NCI-H774 (cell line): ENCODE results near the gene AAMP.

Source experiments
- DNase-seq: peaks from one replicate; lab custom pipeline; 2025; lab: John Stamatoyannopoulos, UW

The AAMP gene

DNA sequence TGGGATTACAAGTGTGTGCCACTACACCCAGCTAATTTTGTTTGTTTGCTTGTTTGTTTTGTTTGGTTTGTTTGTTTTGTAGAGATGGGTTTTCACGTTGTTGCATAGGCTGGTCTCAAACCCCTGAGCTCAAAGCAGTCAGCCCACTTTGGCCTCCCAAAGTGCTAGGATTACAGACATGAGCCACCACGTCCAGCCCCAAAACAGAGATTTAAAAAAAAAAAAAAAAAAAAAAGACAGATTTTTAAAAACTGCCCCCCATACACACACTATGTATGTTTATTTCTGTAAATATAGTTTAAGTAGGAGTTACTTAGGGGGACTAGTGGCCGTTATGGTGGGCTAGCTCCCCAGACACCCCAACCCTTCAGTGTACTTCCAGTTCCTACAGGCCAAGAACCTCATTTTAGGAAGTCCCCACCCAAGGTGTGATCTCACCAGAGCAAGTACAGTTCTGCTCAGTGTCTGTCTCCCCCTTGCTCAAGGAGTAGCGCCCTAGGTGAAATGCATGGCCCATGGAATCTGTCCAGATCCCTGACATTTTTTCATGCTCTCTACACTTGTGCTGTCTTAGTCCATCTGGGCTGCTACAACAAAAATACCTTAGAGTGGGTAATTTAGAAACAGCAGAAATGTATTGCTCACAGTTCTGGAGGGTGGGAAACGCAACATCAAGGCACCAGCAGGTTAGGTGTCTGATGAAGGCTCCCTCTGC, 23.9 kb upstream of the AAMP start:
- DNase-seq: no peak

DNA sequence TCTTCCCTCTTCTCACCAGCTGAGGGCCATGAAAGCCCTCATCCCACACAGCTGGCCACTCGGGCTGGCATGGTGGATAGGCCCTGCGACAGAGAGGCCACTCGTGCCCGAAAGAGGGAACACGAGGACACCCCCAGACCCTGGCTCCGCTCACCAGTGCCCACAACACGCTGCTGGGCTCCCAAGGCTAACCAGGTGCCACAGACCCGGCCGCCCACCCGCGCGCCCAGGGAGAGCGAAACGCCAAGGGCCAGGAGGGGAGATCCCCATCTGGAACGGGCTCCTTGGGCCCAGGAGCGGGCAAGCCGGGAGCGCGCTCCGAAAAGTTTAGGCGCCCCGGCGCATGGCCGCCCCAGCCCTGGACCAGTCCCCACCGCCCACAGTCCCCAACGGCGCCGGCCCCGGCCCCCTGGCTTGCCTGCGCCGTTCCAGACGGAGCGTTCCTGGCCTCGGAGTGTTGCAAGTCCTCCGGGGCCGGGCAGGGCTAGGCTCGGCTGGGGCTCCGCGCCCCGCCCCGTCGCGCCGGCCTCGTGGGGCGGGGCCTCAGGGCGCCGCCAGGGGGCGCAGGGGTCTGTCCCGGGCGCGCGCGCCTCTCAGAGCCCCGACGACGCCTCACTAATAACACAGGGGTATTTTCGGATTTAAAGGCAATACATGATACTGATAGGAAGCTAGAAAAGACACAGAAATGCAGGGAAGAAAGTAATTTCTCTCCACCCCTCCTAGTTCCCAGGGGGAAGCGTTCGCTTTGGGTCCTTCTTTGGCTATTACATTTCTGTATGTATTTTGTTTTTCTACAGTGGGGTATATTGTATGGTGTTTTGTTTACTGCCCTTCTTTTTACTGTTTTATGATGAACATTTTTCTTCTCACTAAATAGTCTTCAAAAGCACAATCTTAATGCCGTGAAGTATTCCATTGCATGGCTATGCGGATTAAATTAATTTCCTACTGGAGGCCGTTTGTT, 22.4 kb upstream of the AAMP start, which contains the start of gene TMBIM1:
TMBIM1 (minus strand) TSS at position 456 of the 967 bp plus-strand sequence. CDS start 10,362 bp downstream, outside the sequence.
- DNase-seq: peak; percentile 22

DNA sequence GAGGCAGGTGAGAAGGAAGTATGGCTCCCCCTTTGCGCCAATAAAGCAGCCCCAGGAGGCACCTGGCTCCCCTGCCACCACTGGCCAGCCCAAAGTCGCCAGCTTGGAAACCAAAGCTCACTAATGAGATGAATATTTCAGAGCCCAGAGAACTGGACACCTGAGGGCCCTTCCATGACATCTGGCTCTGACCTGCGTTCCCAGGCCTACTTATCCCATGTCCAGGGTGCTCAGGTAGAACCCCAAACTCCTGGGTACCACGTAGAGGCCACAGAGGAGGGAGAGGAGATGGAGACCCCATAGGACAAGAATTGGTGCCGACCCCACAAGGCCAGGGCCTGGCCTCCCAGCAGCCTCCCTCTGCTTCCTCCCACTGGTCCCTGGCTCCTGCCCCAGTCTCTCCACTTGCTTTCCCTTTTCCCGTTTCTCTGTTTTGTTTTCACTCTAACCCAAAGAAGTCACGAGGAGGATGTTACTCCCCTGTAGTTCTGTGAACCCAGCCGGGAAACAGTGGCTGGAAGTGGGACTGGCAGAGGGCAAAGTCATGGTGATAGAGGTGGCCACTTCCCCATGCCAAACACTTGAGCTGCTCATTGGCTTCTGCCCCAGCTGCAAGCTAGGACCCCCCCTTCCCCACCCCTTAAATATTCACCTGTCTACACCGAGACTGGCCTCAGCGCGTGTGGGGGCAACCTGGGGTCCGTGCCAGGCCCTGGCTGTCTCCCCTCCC, 21.5 kb upstream of the AAMP start:
- no peak for DNase-seq

DNA sequence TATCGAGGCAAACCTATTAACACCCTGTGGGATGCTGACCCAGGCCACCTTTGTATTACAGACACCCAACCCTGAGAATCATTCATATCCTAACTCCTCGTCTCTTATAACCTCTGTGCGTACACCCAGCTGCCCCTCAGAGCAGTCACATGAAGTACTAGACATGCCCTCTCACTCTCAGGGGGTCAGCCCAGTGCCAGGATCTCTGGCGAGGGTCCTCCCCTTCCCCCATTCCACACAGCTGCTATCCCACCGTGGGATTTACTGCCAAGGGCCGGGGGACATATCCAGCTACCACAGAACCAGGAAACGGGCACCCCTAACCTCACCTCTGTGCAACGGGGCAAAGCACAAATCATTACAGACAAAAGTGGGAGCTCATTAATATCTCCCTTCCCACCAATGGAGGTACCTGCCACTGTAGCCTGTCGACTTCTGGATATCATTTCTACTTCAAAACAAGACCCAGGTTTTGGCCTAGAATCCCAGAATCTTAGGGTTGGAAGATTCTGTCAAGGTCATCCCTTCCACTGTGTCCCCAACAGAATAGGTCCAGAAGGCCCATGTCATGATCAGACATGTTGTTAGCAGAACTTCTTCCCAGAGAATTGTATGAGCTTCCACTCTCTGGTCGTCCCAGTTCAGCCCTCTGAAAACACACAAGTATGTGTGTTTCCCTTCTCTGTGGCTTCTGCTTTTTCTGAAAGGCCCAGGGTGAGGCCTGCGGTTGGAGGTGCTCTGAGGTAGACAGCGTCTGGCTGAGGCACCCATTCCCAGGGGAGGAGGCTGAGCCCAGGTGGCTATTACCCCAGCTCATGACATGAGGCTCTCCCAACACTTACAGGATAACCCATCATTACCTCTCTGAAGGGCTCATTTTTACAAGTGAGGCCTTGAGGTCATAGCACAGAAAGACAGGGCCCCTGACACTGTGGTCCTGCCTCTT, 20.7 kb upstream of the AAMP start:
- DNase-seq: no peak

DNA sequence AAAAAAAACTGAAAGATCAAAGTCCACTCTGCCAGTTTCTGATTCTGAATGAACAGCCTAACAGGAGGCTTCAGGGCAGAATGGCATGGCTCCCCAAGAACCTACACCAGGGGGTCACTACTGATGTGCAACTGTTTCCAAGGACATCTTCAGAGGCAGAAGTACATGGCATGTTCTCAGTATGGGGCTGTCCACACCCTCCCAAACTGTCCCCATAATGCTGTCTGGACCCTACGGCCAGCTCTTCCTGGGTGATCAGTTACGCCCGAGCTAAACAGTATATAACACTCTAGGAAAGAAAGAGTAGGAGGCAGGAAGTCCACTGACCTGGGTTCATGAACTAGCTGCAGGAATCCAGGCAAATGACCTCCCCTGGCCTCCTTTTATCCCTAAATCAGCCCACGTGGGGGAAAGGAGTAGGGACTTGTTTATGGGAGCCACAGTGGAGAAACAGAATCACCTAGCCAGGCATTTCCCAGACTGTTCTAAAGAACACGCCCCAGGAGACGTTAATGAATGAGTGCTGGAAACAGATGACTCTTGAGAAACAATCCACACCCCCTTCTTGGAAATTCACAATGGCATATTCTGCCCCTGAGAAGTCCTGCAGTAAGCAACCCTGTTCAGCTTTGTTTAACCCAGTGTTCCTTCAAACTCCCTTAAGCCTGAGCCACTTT, 19.8 kb upstream of the AAMP start:
- no peak for DNase-seq

DNA sequence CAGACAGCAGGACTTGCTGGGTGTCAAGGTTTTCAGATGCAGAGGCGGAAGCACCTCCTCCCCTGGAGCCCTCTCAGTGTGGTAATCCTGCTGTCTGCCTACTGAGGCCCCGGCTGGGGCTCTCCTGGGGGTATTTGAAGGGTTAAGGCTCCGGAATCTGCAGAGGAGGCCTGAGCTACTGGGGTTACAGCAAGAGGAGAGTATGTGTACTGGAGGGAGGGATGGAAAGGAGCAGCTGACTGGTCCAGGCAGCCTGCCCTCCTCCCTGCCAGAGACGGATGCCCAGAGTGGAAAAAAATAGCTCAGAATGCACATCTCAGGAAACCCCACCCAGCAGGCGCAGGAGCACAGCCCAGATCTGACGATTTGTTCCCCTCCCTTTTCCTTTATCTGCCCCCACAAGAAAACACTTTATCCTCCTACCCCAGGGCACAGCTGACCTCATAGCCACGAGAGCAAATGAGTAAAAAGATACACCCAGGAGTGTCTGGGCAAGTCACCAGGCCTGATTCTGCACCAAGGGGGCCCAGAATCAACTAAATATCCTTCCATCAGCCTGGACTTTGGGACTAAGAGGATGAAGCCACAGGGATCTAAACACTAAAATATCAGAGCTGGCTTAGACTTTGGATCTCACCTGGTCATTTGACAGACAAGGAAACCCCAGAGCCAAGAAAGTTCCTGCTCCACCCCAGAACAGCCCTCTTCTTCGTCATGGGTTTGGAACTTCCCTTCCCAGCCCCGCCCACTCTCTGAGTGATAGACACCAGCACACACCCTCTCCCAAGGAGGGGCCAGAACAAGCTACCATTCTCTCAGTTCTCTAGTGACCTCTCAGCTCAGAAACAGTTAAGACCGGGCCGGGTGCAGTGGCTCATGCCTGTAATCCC, 16.9 kb upstream of the AAMP start:
- DNase-seq: no peak

DNA sequence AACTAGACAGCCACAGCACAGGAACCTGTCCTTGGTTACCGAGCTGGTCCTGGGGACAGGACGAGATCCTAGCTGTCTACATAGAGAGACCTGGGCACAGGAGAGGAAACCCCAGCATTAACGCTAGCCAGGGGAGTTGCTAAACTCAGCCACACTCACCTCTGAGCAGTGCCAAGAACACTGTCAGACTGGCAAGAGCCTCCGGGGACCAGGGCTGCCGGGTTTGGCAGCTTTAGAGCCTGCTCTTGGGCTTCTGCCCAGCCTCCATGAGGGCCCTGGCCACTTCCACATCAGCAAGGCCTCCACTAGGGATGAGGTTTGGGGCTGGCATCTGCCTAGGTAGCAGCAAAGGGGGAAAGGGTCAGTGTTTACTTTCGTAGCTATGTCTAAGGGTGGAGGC, 15.7 kb upstream of the AAMP start:
- no peak for DNase-seq

DNA sequence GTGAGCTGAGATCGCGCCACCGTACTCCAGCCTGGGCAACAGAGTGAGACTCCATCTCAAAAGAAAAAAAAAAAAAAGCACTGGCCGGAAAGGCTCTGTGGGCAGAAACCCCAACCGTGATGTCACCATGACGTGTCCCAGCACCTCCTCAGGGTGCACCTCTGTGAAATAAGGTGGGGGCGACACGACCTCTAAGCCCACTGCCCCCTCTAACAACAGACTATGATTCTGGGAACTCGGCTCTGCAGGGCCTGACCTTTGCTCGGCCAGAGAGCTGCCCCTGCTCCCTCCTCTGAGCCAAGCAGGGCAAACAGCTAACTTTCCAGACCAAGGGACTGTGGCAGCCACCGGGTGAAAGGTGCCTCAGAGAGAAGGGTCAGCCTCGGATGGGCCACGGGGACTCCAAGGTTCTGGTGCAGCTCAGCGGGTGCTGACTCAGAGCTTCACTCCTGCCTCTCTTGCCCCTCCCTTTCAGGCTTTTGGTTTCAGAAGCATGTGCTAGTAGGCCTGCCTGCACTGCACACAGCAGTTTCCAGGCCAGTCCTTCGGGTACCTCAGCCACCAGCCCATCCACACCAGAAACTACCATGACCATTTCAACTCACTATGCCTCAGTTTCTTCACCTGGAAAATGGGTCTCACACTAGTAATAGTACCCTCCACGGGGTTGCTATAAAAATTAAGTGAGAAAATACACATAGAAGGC, 14.3 kb upstream of the AAMP start:
- DNase-seq: no peak

DNA sequence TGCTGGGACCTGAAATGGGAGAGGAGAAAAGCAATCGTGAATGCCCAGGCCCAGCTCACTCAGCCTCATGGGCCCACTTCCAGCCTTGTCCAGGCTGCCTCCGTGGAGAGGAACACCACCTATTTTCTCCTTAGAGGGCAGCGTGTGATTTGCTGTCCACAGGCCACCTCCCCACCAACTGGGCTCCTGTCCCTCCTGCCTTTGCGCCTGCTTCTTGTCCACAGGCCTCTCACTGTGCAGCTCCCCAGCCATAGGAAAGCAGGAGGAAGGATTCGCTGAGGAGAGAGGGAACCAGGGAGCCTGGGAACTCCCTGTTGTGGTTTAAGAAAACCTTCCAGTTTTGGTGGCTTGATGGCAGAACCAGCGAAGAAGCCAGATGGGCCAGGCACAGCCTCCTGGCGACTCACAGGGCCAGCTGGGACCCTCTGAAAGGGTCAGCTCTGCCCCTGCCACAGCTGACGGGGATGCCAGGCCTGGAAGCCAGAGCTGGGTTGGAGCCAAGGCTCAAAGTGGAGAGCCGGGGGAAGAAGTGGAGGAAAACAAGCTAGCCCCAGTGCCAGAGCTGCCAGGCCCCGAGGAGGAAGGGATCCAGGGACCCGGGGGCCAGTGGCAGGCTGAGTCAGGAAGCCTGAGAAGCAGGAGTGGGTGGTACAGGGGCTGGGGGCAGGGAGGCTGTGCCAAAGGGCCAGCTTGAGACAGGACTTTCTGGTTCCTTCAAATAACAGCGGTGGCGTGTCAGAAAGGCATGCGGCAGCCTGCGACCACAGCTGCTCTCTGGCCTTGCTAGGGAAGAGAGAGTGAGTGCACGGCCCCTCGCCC, 12.4 kb upstream of the AAMP start:
- no peak for DNase-seq

DNA sequence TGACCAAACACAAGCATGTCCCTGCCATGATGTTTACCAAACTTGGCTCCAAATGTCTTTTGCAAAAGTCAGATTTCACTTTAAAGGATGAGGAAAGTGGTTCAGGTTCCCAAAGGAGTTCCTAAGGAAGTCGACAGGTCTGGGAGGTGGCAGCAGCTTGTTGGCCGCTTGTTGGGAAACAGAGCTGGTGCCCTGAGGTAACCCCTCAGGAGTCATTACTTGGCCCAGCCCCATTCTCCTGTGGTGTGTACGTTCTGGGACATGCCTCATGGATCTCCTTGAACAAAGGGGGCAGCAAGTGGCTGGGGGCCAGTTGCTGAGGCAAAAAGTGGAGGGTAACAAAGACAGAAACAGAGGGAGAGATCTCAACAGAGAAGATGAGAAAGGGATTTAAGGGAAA, 11.5 kb upstream of the AAMP start:
- no peak for DNase-seq

DNA sequence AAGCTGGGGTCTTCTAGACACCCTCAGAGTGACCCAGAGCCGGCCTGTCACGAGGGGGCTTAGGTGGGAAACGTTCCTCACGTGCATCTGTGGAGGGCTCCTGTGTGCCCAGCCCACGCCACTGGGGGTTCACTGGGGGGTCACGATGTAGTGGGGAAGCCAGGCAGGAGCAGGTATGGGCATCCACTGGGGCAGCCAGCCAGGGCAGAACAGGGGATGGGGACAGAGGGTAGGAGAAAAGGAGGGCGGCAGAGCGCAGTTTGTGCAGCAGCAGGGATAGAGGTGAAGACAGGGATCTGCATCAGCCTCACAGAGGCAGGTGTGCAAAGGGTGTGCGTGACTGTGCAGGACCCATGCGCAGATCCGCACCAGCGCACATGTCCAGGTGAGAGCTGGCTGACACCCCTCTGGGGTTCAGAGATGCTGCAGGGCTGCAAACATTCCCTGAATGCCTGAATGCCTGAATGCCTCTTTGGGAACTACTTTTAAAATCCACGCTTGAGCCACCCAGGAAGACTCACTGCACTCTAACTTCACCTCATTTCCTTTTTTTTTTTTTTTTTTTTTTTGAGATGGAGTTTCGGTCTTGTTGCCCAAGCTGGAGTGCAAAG, 10.4 kb upstream of the AAMP start:
- DNase-seq: no peak

DNA sequence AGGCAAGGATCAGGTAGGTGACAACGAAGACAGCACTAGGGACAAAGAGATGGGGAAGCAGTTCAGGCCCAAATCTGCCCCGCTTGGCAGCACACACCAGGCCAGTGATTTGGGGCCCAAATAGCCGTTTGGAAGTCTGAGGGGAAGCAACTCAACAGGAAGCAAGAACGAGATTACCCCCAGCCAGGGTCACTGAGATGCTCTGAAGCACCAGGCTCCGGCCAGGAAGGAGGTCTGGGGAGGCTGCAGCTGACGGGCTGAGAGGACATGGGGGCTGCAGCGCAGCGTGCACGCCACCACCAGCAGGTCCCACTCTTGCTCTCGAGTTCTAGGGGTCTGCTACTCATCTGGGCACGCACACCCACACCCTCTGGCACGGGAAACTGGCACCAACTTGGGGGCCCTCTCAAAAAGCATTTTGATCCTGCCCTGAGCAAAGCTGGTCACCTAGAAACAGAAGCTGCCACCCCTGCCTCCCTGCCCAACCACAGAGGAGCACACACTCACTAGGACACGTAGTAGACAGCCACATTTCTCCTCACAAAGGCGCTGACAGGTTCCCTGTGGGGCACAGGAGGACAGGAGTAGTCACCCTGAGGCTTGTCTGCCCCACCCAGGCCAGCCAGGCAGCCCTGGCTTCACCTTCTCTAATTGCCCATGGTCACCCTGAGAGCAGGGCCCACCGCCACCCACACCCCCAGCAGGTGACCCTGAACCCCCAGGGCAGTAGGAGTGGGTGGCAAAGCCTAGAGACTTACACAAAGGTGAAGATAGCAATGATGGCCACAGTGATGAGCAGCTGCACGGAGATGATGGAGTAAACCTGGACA, 8.8 kb upstream of the AAMP start:
- DNase-seq: no peak

DNA sequence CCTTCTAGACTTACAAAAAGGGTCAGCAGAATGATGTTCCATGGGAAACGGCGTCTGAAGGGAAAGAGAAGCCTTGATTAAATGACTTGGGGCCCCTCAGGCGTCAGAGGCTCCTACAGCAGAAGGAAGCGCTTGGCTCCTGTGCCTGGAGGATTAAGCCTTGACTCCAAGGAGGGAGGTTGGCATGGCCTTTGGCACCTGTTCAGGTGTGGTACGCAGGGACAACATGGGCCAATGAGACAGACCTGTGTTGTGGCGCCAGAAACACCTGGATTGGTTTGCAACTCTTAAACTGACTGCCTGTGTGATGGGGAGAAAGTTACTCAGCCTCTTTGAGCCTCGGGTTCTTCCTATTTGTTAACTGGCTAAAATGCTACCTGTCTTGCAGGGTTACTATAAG, 8.0 kb upstream of the AAMP start:
- DNase-seq: no peak

DNA sequence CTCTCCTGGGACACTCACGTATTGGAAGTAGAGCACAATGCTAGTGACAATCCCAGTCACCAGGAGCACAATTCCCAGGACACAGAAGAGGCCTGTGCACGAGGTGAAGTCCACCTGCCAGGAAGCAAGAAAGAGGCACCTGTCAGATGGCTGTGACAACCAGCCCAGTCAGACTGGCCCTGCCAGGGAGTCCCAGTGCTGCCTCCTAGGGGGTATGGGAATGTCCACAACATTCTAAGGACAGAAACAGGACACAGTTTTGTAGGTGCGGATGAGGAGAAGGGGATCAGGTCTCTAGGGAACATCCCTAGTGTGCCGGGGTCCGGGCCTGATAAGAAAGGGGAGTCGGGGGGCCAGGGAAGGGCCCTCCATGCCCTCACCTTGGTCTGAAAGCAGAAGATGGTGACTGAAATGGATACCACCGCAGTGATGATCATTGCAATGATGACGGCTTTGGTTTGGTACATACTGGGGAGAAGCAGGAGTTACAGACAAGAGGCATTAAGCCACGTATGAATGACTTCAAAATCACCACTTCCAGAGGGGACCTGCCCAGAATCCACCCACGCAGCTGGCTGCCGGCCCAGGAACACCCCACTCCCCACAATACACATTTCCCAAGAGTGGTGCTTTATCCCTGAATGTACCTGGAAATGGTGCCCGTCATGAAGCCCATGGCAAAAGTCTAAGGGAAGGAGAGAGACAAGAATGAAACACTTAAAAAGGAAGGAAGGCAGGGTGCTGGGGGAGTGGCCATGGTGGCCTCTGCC, 7.2 kb upstream of the AAMP start:
- no peak for DNase-seq

DNA sequence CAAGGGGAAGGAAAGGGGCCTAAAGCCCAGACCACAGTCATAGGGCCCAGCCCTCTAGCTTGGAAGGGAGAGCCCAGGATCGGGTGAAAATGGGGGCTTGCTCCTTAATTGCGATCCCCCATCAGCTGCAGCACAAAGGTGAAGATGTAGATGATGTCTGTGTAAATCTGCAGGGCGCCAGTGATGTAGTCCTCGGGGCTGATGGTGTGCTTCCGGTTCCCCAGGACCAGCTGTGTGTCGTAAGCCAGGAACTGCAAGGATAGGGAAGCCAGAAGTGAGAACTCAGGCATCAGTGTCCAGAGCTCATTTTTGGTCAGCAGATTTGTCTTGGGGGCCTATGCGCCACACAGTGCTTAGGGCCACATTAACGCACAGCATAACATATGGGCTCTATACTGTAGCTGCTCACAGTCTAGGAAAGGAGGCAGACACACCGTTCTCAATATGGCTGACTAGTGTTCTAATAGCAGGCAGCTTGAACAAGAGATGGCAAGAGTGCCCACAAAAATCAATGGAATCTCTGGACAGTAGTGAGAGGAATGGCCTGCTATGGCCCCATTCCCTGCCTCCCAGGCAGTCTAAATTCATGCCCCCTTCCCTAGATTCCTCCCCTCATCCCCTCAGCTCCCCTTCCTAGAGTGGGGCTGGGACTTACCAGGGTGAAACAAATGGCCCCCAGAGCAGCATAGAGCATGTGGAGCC, 5.6 kb upstream of the AAMP start:
- DNase-seq: no peak
